HG02884 (cell line): ENCODE results near the gene PCDH11Y.
"Not testable (repeated sequence)": the region's sequence is repeated elsewhere in the genome, so short reads cannot be mapped to it uniquely, and the experiment has no call there.

ENCODE experiments used
- ATAC-seq: cut with Tn5 transposase; IDR thresholded peaks from one replicate; pipeline ENCODE4 v1.9.1; 2021; ENCODE audit warnings: mild to moderate bottlenecking, moderate library complexity; ENCODE audit not compliant: unreplicated experiment

The PCDH11Y gene, protein sequence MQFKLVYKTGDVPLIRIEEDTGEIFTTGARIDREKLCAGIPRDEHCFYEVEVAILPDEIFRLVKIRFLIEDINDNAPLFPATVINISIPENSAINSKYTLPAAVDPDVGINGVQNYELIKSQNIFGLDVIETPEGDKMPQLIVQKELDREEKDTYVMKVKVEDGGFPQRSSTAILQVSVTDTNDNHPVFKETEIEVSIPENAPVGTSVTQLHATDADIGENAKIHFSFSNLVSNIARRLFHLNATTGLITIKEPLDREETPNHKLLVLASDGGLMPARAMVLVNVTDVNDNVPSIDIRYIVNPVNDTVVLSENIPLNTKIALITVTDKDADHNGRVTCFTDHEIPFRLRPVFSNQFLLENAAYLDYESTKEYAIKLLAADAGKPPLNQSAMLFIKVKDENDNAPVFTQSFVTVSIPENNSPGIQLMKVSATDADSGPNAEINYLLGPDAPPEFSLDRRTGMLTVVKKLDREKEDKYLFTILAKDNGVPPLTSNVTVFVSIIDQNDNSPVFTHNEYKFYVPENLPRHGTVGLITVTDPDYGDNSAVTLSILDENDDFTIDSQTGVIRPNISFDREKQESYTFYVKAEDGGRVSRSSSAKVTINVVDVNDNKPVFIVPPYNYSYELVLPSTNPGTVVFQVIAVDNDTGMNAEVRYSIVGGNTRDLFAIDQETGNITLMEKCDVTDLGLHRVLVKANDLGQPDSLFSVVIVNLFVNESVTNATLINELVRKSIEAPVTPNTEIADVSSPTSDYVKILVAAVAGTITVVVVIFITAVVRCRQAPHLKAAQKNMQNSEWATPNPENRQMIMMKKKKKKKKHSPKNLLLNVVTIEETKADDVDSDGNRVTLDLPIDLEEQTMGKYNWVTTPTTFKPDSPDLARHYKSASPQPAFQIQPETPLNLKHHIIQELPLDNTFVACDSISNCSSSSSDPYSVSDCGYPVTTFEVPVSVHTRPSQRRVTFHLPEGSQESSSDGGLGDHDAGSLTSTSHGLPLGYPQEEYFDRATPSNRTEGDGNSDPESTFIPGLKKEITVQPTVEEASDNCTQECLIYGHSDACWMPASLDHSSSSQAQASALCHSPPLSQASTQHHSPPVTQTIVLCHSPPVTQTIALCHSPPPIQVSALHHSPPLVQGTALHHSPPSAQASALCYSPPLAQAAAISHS (N-terminal part only)

DNA sequence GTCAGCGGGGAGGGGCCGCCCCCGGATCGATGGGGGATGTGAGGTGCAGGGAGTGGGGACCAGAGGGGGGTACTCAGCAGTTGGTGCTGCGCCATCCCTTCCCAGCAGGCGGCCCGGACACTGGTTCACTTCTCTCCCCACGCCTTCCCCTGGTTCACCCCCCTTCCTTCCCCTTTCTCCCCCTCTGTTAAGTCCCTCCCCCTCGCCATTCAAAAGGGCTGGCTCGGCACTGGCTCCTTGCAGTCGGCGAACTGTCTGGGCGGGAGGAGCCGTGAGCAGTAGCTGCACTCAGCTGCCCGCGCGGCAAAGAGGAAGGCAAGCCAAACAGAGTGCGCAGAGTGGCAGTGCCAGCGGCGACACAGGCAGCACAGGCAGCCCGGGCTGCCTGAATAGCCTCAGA, at the start of gene PCDH11Y:
Gene PCDH11Y, plus strand, starts transcription at position 240 of the 400 bp plus-strand sequence. CDS start 56,804 bp downstream, outside the sequence.
- not testable (repeated sequence) for ATAC-seq

DNA sequence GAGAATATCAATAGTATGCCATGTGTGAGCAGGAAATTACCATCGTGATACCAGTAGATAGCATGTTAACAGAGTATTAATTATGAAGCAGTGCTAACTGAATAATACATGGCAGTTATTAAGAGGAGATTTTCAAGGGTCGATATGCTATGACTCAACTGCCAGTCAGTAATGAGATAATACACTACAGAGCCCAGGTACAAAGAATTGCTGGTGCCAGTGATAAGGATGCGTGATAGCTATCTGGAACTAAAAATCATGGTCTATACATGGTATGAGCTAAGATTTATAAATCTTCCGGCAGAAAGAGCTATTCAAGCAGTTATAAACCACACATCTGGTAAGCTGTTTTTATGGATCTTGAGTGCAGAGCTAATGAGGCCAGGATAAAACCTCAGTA, 32.2 kb upstream of the PCDH11Y start:
- not testable (repeated sequence) for ATAC-seq

DNA sequence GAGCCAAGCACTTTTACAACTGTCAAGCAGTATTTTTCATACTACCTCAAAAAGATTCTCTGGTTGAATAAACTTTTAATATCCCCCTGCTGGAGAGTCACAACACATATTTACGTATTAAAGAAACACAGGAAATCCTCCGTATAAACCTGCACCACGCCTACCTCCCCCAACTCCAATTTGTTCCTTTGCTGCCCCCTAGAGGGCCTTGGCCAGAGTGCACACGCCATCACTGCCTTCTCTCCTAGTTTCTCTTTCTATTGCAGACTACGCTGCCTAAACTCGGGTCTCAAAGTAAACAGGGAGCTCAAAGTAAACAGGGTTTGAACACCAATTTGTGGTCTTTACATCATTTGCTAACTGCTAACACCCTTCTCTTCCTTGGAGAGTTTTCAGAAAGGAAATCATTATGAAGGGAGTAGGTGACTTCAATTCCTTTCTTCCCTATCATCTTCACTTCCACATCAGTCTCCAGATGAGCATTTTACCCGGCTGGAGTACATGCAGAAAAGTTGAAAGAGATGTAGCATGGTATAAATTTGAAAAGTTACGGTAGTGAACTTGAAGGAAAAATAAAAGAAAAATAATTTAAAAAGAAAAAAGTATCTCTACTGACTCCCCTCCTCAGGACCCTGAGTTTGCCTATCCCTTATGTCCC, 8.2 kb upstream of the PCDH11Y start:
- ATAC-seq = peak; percentile 100

DNA sequence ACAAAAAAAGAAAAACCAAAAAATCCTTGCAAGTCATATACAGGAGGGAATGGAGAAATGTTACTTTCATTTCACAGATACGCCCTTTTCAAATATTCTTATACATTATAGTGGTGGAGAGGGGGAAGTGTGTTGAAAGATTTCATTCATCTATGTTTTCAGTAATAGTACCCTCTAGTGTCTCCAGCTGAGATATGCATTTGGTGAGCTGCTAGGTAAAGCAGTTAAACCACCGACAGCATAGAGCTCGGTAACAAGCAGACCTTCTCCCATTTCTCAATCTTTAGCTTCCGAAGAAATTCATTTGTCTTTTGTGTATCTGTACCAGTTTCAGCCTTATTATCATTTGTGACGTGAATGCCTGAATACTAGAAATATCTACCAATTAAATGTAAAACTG, 5.2 kb upstream of the PCDH11Y start:
- ATAC-seq = not testable (repeated sequence)

DNA sequence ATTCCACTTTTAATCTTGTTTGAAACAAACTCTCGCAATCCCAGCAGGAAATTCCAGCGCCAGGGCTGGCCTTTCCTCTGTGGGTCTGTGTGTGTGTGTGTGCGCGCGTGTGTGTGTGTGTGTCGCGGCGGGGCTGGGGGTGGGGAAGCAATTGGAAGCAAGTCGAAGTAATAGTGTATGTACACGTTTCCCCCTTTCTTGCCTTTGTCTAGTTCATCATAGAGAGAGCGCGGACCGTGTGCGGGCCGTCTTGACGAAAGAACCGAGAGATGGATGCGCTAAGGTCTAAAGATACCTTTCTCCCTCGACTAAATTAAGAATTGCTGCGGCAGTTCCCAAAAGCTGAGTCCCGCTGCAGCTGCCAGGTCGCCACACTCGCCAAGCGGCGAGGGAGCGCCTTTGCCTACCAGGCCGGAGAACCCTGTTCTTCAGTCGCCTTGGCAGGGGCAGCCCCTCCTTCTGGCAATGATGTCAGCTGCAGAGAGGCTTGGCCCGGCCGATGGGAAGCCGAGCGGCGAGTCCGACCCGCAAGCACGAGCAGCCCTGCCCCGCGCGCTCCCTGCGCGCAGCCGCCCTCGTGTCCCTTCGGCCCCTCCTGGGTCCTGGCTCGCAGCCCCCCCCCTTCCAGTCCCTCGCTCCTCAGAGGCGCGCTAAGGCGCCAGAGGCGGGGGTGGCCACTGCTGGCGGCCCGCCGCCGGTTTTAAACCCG, 2.5 kb downstream of the PCDH11Y start:
- not testable (repeated sequence) for ATAC-seq

DNA sequence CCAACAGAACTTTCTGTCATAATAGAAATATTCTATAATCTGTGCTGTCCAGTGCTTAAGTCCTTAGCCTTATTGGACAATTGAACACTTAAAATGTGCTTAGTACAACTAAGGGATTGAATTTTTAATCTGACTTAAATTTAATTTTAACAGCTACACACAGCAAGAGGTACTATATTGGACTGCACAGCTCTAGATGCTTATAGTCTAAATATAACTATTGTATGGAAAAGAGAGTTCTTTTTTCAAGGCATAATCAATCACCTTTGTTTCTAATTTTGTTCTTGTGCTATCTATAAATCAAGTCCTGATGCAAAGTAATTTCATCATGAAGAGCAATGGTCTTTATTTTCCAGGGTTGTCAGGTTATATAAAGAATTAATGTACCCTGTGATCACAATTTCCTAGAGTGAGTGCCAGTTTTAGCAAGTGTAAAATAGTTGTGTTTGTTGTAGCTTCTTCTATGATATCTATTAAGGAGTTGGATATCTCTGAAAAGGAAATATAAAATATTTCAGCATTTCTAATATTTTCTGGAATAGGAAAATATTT, 39.0 kb downstream of the PCDH11Y start:
- ATAC-seq = not testable (repeated sequence)

DNA sequence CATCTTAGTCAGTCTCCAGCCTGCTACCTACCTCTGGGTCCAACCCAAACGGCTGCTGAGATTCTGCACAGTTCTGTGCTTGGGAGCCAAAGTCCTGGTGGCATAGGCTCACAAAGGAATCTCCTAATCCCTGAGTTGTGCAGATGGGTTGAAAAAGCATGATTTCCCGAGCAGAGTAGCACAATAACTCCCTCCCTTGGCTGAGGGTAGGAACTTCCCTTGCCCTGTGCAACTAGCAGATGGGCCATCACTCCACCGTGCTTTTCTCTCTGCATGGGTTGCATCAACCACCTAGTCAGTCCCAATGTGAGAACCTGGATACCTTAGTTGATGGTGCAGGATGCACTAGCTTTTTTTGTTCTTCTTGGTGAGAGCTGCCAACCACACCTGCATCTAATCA, 82.9 kb downstream of the PCDH11Y start:
- not testable (repeated sequence) for ATAC-seq

DNA sequence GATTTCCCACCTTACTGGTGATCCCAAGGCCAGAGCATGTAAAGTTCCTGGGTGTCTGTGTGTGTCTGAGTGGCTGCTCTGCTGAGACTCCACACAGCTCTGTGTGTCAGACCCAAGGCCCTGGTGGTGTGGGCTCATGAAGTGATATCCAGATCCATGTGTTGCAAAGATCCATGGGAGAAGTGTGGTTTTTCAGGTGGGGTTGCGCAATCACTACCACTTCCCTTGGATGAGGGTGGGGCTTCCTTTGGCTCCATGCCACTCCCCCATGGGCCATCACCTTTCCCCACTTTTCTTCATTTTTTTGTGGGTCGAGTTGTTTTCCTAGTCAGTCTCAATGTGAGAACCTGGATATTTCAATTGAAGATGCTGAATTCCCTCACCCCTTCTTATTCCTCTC, 182.9 kb downstream of the PCDH11Y start:
- not testable (repeated sequence) for ATAC-seq

DNA sequence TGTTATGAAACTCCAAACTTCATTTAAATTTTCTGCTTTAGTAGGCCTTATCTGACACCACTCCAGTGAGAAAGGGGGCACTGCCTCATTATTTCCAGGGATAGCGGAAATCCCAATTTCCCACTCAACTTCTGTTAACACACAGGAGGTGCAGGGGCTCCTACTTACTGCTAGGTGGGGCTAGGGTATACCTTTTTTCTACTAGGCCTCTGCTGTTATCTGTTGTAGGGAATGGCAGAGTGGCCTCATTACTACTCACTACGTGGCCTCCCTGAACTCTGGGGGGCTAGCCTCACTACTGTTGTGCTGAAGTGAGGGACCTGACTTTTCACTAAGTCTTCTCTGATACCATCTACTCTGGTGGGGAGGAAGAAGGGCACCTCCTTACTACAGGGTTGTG, 215.0 kb downstream of the PCDH11Y start:
- ATAC-seq = not testable (repeated sequence)

DNA sequence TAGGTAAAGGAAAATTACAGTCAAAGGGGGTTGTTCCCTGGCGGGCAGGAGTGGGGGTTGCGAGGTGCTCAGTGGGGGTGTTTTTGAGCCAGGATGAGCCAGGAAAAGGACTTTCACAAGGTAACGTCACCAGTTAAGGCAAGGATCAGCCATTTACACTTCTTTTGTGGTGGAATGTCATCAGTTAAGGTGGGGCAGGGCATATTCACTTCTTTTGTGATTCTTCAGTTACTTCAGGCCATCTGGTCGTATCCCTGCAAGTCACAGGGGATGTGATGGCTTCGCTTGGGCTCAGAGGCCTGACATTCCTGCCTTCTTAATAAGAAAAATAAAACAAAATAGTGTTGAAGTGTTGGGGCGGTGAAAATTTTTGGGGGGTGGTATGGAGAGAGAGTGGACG, 324.8 kb downstream of the PCDH11Y start:
- ATAC-seq = not testable (repeated sequence)

DNA sequence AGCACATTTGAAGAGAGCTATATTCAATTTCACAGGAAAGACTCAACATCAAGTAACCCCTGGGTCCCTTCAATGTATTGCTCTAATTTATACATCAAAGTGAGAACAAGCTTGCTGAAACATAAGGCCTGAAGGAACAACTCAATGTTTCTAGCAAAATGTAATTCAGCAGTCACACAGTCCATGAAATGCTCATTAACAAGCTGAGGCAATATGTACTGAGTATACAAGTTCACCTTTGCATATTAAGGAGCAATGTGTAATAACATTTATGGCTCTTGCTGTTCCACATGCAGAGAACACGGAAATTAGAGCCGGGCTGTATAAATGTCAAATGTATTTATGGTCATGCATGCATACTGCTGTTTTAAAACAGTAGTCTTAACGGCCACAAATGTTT, 342.1 kb downstream of the PCDH11Y start:
- not testable (repeated sequence) for ATAC-seq

DNA sequence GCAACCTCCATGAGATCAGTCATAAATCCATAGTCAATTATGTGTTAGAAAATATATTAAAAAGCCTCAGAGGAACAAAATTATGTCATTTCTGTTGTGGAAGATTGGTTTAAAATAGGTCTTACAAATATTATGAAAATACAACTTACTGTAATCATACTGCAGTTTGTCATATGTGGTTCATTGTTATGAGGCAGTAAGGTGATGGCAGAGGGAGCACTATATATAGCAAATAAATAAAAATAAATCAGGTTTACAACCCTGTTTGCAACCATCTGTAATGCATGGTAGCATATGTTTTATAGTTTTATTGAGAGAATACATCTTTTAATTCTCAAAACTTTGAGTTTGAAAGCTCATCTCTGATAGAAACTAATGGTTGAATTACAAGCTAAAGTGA, 543.6 kb downstream of the PCDH11Y start:
- ATAC-seq = not testable (repeated sequence)

DNA sequence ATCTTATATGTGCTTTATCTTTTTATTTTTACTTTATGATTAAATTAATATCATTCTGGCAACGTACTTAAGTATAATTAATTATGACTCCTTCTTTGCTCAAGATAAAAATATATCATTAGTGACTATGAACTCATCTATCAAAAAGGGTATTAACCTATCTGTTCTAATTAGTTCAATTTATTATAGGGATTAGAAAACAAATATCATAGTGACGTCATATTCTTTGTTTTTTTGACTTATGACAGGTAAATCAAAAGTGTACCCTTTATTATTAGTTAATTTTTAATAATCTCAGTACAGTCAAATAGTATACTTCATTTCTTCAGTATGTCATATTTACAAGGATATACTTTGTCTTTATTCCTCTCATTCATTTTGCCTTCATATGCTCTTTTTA, 638.5 kb downstream of the PCDH11Y start:
- not testable (repeated sequence) for ATAC-seq

DNA sequence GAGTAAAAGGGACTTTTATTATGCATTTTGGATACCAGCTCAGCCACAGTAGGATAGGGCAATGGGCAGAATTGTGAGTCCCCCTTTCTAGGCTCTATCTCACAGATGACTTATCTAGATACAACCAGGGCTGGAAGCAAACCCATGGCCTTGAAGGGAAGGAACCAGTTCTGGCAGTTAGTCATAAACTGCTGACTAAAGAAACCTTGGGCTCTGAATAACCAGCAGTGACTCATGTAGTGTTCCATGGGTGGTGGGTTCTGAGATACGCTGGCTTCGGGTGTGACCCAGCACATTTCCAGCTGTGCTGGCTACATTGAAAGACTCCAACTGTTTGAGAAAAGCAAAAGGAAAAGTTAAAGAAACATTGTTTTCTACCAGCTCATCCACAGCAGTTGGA, 679.2 kb downstream of the PCDH11Y start:
- not testable (repeated sequence) for ATAC-seq

DNA sequence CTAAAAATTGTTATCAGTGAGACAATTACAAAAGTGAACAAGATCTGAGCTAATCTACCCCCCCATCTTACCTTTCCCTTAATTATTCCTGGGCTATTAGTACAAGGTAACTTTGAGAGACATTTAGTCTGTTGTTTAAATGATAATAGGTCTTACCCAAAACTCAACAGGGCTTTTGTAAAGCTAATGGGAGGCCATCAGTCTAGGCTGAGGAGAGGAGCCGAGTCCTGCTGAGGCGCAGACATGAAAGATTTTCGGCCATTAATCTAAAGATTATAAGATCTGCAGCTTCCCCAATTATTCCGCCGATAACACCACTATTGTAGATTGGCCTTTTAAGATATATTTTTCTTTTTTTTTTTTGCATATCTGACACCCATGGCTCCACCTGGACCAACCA, 708.6 kb downstream of the PCDH11Y start:
- not testable (repeated sequence) for ATAC-seq

DNA sequence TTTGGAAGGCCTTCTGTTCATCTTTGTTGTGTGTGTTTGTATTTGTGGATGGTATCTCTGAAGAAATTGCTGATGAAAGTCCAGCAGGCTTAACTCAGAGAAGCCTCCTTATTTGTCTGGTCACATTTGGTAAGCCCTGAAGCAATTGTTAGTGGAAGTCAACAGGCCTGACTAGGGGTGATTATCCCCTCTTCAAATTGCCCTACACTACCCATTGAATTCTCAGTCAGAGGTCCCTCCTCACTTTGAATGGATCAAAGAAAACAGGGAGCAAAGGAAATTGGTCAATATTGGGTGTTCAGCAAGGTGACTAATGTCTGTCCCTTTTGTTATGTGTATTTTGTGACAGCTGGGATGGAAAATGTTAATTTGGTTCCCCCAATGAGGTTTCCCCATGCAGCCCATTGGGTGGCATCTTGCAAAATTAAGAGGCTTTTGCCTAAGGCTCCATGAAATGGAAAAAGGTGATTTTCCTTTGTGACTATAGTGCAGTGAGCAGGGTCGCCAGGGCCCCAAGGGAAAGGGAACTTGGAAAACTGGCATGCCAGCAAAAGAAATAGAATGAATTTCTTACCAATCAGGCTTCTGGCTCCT, 709.8 kb downstream of the PCDH11Y start:
- not testable (repeated sequence) for ATAC-seq

DNA sequence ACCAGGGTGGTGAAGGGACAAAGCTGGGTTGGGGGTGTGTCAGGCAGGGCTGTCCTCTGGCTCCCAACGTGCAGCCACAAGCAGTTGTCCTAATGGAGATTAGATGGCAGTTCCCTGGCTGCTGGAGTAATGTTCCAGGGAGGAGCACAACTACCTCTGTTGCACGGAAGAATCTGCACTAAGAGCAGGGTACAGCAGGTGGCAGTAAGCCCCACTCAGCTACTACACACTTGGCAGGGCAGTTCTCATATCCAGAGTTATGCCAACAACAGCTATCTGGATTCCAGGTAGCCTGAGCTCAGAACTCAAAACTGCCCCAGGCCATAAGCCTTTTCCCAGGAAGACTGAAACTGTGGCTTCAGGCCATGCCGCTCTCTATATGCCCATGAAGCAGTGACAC, 761.3 kb downstream of the PCDH11Y start:
- ATAC-seq = not testable (repeated sequence)

DNA sequence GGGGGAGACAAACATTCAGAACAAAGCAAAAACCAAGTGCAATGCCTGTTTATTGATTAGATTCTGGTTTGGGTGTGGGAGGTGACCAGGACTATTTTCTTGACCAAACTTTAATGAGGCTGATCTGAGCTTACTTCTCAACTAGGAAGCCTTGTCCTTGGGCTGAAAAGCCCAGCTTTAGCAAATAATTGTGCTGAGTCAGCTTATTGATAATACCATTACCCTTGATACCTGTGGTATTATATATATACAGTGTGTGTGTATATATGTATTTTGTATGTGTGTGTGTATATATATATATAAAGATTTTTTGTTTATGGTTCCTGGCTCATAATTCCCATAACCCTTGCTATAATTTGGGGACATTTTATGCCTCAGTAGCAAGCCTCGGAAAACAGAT, 776.4 kb downstream of the PCDH11Y start:
- ATAC-seq = not testable (repeated sequence)
